Measurements from ENCODE around the gene ANKMY1.

The ANKMY1 gene

DNA sequence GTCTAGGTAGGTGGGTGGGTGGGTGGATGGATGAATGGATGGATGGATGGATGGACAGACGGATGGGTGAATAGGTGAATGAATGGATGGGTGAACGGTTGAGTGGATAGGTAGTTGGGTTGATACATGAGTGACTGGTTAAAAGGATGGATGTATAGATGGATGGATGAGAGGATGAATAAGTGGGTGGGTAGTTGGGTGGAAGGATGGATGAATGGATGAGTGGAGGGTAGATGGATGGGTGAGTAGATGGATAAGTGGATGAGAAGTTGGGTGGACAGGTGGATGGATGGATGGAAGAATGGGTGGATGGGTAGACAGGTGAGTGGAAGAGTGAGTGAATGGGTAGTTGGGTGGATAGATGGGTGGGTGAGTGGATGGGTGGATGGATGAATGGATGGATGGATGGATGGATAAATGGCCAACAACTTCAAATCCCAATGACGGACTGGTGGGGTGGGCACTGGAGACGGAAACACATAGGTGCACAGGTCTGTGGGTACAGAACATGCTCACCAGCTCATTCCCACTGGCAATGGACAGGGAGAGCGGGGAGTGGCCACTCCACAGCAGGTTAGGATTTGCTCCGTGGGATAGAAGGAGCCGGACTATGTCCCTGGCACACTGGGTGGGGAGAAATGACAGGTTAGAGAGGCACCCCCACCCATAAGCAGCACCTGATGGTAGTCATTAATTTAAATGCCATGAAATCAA is 48.8 kb downstream of the ANKMY1 start:
- DNase-seq (no peak), ATAC-seq (no peak)
- no peak overlapping the region for H3K27ac Mint-ChIP-seq
- H3K9me3 Mint-ChIP-seq: no peaks in the 10 kb centered on the region
- H3K36me3 Mint-ChIP-seq (ENCODE audit: low read depth): peaks cover 5% of the 10 kb centered on the region
- no peak overlapping the region for H3K4me3 Mint-ChIP-seq
- no peaks in the 10 kb centered on the region for H3K27me3 Mint-ChIP-seq
- H3K4me1 Mint-ChIP-seq: peaks cover 8% of the 10 kb centered on the region

DNA sequence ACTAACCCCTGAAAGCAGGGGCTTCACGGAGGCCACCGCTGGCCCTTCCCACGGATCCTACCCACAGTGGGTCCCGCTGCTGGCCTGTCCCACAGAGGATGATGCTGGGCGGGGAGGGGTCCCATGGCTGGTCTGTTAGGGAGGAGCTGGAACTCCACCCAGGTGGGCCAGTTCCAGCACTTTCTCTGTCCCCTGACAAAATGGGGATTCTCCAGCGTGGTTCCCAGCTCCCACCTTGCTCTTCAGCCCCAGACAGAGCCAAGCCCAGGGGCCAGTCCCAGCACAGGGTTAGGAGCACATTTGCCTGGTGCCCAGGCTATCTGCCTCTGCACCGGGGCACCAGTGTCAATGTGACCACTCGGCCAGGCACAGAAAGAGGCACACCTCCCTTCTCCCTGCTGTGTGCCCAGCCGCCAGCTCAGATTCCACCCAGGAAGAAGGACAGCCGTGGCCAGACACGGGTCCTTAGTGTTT is 50.0 kb downstream of the ANKMY1 start:
- Mint-ChIP-seq H3K27ac (no peak overlapping the region), H3K9me3 (no peaks in the 10 kb centered on the region), H3K27me3 (no peaks in the 10 kb centered on the region), H3K4me3 (no peak overlapping the region), H3K4me1 (no peaks in the 10 kb centered on the region), H3K36me3 (ENCODE audit: low read depth) (peaks cover 5% of the 10 kb centered on the region)
- ATAC-seq (no peak), DNase-seq (no peak)

DNA sequence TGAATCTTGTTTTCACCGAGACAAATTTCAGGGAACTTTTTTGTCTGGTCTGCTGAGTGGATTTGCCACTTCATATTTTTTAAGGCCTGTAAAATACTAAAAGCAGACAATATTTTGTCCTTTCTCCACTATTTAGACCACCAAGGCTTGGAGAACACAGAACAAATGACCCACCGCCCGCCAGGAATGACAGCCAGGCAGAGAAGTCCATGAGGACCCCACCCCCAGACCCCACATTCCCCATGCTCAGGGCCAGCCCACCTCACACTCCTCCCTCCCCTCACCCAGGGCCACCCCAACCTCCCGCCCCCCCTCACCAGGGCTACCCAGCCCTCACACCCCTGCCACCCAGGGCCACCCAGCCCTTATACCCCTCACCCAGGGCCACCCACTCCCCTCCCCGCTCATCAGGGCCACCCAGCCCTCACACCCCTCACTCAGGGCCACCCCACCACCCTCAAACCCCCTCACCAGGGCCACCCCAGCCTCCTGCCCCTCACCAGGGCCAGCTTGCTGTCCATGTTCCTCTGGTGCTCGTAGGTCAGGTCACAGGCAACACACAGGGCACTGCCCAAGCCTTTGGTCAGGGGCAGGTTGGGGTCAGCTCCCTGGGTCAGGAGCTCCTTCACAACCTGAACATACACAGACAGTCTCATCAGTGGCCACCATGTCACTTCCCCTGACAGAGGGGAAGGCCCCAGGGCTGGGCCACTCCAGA is 50.6 kb downstream of the ANKMY1 start:
- no peaks in the 10 kb centered on the region for H3K27me3 Mint-ChIP-seq
- H3K4me1 Mint-ChIP-seq: no peaks in the 10 kb centered on the region
- no peak for DNase-seq
- no peak overlapping the region for H3K4me3 Mint-ChIP-seq
- no peak for ATAC-seq
- peaks cover 5% of the 10 kb centered on the region for H3K36me3 Mint-ChIP-seq (ENCODE audit: low read depth)
- no peaks in the 10 kb centered on the region for H3K9me3 Mint-ChIP-seq
- H3K27ac Mint-ChIP-seq: no peak overlapping the region

DNA sequence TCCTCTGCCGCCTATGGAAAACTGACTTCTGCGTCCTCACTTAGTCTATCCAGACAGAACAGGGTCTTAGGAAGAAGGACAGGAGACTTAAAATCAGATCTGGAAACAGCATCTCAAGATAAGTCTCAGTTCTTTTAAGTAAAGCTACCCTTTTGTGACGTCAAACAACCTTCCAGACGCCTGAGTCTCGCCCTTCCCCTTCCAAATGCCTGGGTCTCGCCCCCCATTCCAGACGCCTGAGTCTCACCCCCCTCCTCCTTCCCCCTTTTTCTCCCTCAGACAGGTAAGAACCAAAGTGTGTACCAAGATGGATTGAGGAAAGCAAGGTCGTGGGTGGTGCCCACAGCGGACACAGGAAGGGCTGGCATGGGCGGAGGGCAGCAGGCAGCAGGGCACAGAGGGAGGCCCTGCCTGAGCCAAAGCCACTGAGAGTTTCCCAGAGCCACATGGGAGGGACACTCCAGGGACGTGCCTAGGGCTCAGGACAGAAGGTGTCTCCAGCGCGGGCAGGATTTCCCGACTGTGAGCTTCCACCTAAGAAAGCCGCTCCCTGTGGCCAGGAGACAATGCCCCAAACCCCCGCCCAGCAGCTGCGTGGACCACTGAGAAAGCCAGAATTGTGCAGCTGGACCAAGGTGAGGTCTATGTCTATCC is 51.3 kb downstream of the ANKMY1 start:
- DNase-seq (no peak), ATAC-seq (no peak)
- H3K36me3 Mint-ChIP-seq (ENCODE audit: low read depth): peaks cover 5% of the 10 kb centered on the region
- no peaks in the 10 kb centered on the region for H3K4me1 Mint-ChIP-seq
- no peaks in the 10 kb centered on the region for H3K9me3 Mint-ChIP-seq
- H3K27ac Mint-ChIP-seq: no peak overlapping the region
- no peak overlapping the region for H3K4me3 Mint-ChIP-seq
- H3K27me3 Mint-ChIP-seq: no peaks in the 10 kb centered on the region

DNA sequence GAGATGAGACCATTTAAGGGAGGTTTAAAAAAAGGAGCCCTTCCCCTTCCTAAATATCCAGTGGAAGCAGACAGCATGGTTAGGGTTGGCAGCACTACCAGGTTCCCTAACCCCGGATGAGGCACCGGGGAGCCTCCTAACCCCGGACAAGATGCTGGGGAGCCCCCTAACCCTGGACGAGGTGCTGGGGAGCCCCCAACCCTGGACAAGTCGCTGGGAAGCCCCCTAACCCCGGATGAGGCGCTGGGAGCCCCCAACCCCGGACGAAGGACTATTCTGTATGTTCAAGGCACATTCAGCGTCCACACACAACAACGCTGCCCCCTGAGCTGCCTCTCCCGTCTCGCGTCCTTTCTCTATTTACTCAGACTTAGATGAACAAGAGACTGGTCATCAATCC is 51.9 kb downstream of the ANKMY1 start:
- Mint-ChIP-seq H3K9me3 (no peaks in the 10 kb centered on the region), H3K4me3 (no peak overlapping the region), H3K36me3 (ENCODE audit: low read depth) (peaks cover 5% of the 10 kb centered on the region), H3K4me1 (no peaks in the 10 kb centered on the region), H3K27ac (no peak overlapping the region), H3K27me3 (no peaks in the 10 kb centered on the region)
- ATAC-seq (no peak), DNase-seq (no peak)

DNA sequence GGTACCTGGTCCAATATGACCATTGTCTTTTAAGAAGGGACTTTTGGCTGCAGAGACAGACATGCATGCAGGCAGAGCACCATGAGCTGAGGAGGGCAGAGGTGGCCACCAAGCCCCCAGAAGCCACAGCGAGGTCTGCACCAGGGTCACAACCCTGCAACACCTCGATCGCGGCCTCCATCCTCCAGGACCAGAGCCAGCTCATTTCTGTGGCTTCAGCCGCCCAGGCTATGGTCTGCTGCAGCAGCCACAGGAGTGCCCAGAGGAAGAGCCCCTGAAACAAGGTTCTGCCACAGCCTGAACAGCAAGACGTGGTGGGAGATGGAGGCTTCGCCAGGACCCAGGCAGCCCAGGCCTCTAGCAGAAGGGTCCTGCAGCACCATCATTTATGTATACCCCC is 53.9 kb downstream of the ANKMY1 start:
- DNase-seq: no peak
- H3K4me3 Mint-ChIP-seq: no peak overlapping the region
- no peak for ATAC-seq
- H3K27me3 Mint-ChIP-seq: no peaks in the 10 kb centered on the region
- no peaks in the 10 kb centered on the region for H3K4me1 Mint-ChIP-seq
- peaks cover 5% of the 10 kb centered on the region for H3K36me3 Mint-ChIP-seq (ENCODE audit: low read depth)
- no peak overlapping the region for H3K27ac Mint-ChIP-seq
- H3K9me3 Mint-ChIP-seq: no peaks in the 10 kb centered on the region

DNA sequence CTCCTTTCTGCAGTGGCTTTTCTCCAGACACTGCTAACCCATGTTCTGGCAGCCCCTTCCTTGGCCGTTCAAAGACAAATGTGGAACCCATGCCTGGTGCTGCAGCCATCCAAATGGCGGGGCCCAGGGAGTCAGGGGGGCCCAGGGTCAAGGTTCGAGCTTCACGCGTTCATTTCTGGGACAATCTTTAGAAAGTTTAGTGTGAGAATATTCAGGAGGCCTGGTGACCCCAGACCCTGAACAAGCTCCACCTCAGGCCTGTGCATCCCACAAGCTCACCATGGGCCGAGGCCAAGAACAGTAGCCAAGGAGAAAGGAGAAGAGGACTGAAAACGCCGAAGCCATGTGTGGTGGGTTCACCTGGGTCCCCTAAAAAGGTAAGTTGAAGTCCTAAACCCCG is 54.4 kb downstream of the ANKMY1 start:
- DNase-seq (no peak), ATAC-seq (no peak)
- H3K4me1 Mint-ChIP-seq: no peaks in the 10 kb centered on the region
- H3K9me3 Mint-ChIP-seq: no peaks in the 10 kb centered on the region
- H3K27ac Mint-ChIP-seq: no peak overlapping the region
- H3K36me3 Mint-ChIP-seq (ENCODE audit: low read depth): peaks cover 6% of the 10 kb centered on the region
- no peak overlapping the region for H3K4me3 Mint-ChIP-seq
- H3K27me3 Mint-ChIP-seq: no peaks in the 10 kb centered on the region

DNA sequence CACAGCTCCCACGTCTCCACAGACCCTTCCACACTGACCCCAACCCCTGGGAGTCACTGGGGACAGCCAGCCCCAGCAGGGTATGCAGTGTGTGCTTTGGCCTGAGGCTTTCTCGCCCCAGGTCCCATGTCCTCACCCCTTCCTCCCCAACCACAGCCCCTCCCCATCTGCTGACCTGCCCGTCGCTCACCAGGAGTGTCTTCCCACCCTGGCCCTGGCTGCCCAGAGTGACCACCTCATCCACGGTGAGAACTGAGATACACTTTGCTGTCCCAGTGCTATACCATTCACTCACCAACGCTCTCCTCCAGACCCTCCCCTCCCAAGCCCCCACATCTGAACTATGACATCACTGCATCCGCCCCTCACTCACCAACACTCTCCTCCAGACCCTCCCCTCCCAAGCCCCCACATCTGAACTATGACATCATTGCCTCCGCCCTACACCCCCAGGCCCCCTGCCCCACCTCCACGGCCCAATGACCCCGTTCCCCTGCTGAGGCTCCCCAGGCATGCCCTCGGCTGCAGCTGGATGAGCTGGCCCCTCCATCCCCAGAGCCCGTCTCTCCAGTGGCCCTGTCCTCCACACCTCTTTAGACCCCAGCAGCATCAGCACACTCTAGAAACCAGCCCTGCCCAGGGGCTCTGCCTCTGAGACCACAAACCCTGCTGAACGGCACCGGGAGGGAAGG is 55.2 kb downstream of the ANKMY1 start:
- peaks cover 11% of the 10 kb centered on the region for H3K36me3 Mint-ChIP-seq (ENCODE audit: low read depth)
- no peak overlapping the region for H3K27ac Mint-ChIP-seq
- no peaks in the 10 kb centered on the region for H3K9me3 Mint-ChIP-seq
- H3K4me1 Mint-ChIP-seq: no peaks in the 10 kb centered on the region
- DNase-seq (no peak), ATAC-seq (no peak)
- no peaks in the 10 kb centered on the region for H3K27me3 Mint-ChIP-seq
- no peak overlapping the region for H3K4me3 Mint-ChIP-seq

DNA sequence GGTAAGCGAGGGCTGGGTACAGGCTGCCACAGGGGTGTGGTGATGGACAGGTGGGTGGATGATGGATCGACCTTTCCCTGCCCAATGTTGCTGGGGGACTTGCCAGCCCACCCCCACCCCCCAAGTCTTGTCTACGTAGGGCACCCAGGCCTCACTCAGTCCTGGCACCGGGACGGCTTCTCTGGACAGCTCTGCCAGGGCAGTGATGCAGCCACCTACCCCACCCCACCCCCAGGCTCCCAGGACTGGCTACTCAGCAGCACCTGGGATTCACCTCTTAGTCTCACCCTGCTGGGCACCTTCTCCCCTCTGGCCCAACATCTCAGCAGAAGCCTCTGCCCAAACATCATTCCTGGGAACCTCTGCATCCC is 55.7 kb downstream of the ANKMY1 start:
- H3K9me3 Mint-ChIP-seq: no peaks in the 10 kb centered on the region
- H3K36me3 Mint-ChIP-seq (ENCODE audit: low read depth): peaks cover 15% of the 10 kb centered on the region
- ATAC-seq (no peak), DNase-seq (no peak)
- no peaks in the 10 kb centered on the region for H3K4me1 Mint-ChIP-seq
- H3K27me3 Mint-ChIP-seq: no peaks in the 10 kb centered on the region
- no peak overlapping the region for H3K27ac Mint-ChIP-seq
- no peak overlapping the region for H3K4me3 Mint-ChIP-seq

DNA sequence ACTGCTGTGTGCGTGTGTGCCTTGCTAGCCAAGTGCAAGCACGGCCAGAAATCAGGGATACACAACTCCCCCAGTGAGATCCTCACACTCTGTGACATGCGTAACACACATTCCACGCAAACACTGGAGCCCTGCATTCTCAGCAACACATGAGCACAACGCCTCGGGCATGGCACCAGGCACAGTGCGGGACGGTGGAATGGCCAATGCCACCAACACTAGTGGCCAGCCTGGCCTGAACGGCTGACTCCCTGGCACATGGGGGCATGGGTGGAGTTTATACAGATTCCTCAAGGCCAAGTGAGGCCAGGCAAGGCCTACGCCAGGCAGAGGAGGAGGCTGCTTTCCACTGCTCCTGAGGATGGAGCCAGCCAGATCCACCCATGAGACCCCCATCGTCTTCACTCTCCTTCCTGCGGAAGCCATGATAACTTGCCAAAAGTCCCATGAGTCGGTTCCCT is 56.2 kb downstream of the ANKMY1 start:
- Mint-ChIP-seq H3K27ac (no peak overlapping the region), H3K27me3 (no peaks in the 10 kb centered on the region), H3K9me3 (no peaks in the 10 kb centered on the region), H3K36me3 (ENCODE audit: low read depth) (peaks cover 20% of the 10 kb centered on the region), H3K4me1 (no peaks in the 10 kb centered on the region), H3K4me3 (no peak overlapping the region)
- ATAC-seq (no peak), DNase-seq (no peak)

DNA sequence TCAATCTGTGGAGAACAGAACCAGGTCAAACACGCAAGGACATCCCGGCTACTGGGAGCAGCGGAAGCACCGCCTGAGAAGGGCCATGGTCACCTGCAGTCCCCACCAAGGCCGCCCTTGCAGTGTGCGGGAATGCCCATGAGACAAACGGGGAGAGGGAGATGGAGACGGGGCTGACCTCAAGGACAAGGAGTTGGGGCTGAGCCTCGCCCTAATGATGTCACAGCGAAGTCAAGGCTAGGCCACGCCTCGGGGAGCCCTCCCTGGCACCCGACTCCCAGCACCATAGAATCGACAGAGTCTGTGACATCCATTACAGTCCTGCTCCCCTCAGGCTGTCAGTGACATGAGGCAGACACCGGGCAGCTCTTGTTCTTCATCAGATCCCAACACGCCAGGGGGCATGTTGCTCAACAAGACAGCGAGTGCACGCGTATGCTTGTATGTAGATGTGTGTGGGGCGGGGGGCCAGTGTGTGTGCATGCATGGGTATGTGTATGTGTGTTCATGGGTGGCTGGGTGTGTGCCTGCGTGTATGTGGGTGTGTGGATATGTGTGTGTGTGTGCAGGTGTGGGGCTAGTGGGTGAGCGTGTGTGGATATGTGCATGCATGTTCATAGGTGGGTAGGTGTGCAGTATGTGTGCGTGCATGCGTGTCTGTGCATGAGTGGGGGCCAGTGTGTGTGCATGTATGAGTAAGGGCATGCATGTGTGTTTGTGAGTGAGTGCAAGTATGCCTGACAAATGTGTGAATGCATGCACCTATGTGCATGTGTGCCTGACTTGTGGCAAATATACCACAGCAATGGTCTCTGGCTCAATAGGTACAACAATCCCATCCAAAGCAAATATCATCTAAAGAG is 57.0 kb downstream of the ANKMY1 start:
- Mint-ChIP-seq H3K27ac (no peak overlapping the region), H3K4me1 (no peaks in the 10 kb centered on the region), H3K9me3 (peaks cover 1% of the 10 kb centered on the region), H3K27me3 (no peaks in the 10 kb centered on the region), H3K4me3 (no peak overlapping the region), H3K36me3 (ENCODE audit: low read depth) (peaks cover 25% of the 10 kb centered on the region)
- ATAC-seq (no peak), DNase-seq (no peak)

DNA sequence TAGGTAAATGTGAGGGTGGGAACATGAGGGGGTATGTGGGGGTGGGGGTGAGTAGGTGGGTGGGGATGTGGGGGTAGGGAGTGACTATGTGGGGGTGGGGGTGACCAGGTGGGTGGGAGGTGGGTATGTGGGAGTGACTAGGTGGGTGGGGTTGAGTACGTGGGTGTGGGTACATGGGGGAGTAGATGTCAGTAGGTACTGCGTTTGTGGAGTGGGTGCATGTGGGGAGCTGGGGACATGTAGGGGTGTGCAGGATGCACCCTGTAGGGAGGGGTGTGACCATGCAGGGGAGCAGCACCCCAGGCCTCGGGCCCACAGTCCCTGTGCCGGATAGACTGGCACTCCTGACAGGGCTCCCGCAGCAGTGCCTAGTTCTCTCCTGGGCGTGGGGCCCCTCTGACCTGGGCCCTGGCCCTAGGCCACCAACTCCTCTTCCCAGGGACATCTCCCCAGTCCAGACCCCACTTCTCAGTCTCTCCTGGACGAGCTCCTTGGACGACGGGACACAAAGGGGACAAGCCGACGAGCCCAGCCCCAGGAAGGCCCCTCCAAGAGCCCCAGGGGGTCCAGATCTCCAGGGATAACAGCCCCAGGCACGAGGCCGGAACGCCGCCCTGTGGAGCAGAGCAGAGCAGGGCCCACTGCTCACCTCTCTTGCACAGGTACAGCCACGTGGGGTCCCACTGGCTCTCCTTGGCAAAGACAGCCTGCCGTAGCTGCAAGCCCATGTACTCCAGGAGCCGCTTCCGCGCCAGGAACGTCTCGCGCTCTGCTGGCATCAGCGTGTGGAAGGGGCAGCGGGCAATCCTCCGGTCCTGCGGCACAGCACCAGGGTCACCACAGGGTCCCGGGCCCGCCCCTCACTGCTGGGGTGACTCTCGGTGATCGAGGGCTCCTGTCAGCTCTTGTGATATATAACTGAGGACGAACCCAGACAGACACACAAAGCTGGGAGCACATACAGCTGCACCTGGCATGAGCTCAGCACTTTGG is 58.2 kb downstream of the ANKMY1 start:
- Mint-ChIP-seq H3K36me3 (ENCODE audit: low read depth) (peaks cover 29% of the 10 kb centered on the region), H3K9me3 (peaks cover 6% of the 10 kb centered on the region), H3K4me1 (no peaks in the 10 kb centered on the region), H3K27ac (no peak overlapping the region), H3K27me3 (no peaks in the 10 kb centered on the region), H3K4me3 (no peak overlapping the region)
- DNase-seq (no peak), ATAC-seq (no peak)

DNA sequence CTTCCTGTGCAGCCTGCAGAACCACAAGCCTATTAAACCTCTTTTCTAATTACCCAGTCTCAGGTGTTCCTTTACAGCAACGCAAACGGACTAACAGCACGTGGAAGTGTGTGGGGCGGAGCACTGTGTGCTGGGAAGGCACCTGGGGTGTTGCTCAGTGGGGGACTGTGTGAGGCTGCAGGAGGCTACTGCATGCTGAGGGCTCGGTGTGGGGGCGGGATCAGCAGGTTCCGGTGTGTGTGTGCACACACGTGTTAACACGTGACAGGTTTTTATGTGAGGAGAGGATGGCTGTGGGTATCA is 58.9 kb downstream of the ANKMY1 start:
- DNase-seq: no peak
- ATAC-seq: no peak
- peaks cover 34% of the 10 kb centered on the region for H3K36me3 Mint-ChIP-seq (ENCODE audit: low read depth)
- no peaks in the 10 kb centered on the region for H3K4me1 Mint-ChIP-seq
- H3K4me3 Mint-ChIP-seq: no peak overlapping the region
- H3K27ac Mint-ChIP-seq: no peak overlapping the region
- H3K9me3 Mint-ChIP-seq: peaks cover 6% of the 10 kb centered on the region
- no peaks in the 10 kb centered on the region for H3K27me3 Mint-ChIP-seq

Measured in activated naive CD8-positive, alpha-beta T cell treated with anti-CD3 and anti-CD28 coated beads, Interleukin-2, amount 50 U/mL, for 24 hours (primary cell).